ENCODE data around the gene RAMACL. TPM values are rescaled to one million over a fixed set of nuclear protein-coding genes. Genes with fewer than 3 reads are reported as not detected.
"Not testable (repeated sequence)": the region's sequence is repeated elsewhere in the genome, so short reads cannot be mapped to it uniquely, and the experiment has no call there.

The RAMACL gene
- total RNA-seq (2021; ENCODE audit: unreplicated experiment) (0.13 TPM), Bru-seq, nascent RNA (percentile 38 among the genes with signal in this experiment), BruChase-seq, experiment 1, labeled RNA remaining after a 2-hour chase (percentile 45 among the genes with signal in this experiment), BruChase-seq, experiment 2, labeled RNA remaining after a 6-hour chase (percentile 36 among the genes with signal in this experiment)
- polyA plus RNA-seq (2012; ENCODE audit: insufficient read length), result not detected
- long read RNA-seq, partial matches to known transcripts, result 0 of 3 reads
- long read RNA-seq, other reads (novel, unspliced or antisense), result 0 of 3 reads

- ChIA-PET POLR2A (no interaction called here), CTCF (no interaction called here)
- Histone ChIP-seq H3K4me1 (ENCODE audit: control insufficient read depth, insufficient read depth, low read length) (no peaks in the 10 kb centered on the region), H3K36me3 (ENCODE audit: control insufficient read depth, insufficient read depth, low read length) (no peaks in the 10 kb centered on the region), H3K27me3 (ENCODE audit: control insufficient read depth, insufficient read depth, low read length) (no peaks in the 10 kb centered on the region), H3K9me3 (ENCODE audit: control insufficient read depth, insufficient read depth, low read depth, low read length) (no peaks in the 10 kb centered on the region), H3K4me3 (ENCODE audit: low read depth in 2 of 2, low read length in 2 of 2) (no peak within 1 kb of the TSS), H3K27ac (ENCODE audit: low read length) (no peak within 1 kb of the TSS)
- BruUV-seq (replicated peaks), result no TSS peak
- TF ChIP-seq POLR2AphosphoS5 (IDR thresholded peaks at IDR 0.05; ENCODE audit: low read depth, low read length) (no peak), SIN3A (IDR thresholded peaks at IDR 0.05; ENCODE audit: borderline replicate concordance, insufficient read depth, low read depth, low read length) (no peak), TCF7L2 (IDR thresholded peaks at IDR 0.05; ENCODE audit: low read depth, low read length) (no peak)
- ATAC-seq (peak; percentile 93), DNase-seq (ENCODE audit: low read depth, low spot score) (no peak)
- intact Hi-C loops (cut with micrococcal nuclease; ENCODE audit: unreplicated experiment), result no loop called here
- in situ Hi-C loops (cut with HindIII; ENCODE audit: low pct_unique_long_range_greater_than_20kb, low sequenced_read_pairs), result no loop called here
These were observed at the start of gene RAMACL for GRCh38 chr6:166586424-166587156. RAMACL (minus strand) TSS chr6:166586678; CDS start chr6:166586477, 201 bp downstream.

GRCh38 chr6:166635013-166635970 is 48.8 kb upstream of the RAMACL start:
- in situ Hi-C loops (cut with HindIII; ENCODE audit: low pct_unique_long_range_greater_than_20kb, low sequenced_read_pairs) (no loop called here), intact Hi-C loops (cut with micrococcal nuclease; ENCODE audit: unreplicated experiment) (no loop called here)
- H3K36me3 ChIP-seq (ENCODE audit: control insufficient read depth, insufficient read depth, low read length), result no peaks in the 10 kb centered on the region
- ATAC-seq, result 0 out of 2 replicates have a peak, but pooled peaks have one; percentile 32
- POLR2A ChIA-PET, result no interaction called here
- no peaks in the 10 kb centered on the region for H3K9me3 ChIP-seq (ENCODE audit: control insufficient read depth, insufficient read depth, low read depth, low read length)
- CTCF ChIA-PET, result no interaction called here
- H3K4me1 ChIP-seq (ENCODE audit: control insufficient read depth, insufficient read depth, low read length), result no peaks in the 10 kb centered on the region
- H3K4me3 ChIP-seq (ENCODE audit: low read depth in 2 of 2, low read length in 2 of 2), result no peak overlapping the region
- no peak overlapping the region for H3K27ac ChIP-seq (ENCODE audit: low read length)
- peaks cover 3% of the 10 kb centered on the region for H3K27me3 ChIP-seq (ENCODE audit: control insufficient read depth, insufficient read depth, low read length)
- TF ChIP-seq CTCF (IDR thresholded peaks at IDR 0.05), result no peak
- no peak for TF ChIP-seq TCF7L2 (IDR thresholded peaks at IDR 0.05; ENCODE audit: low read depth, low read length)
- TF ChIP-seq POLR2AphosphoS5 (IDR thresholded peaks at IDR 0.05; ENCODE audit: low read depth, low read length), result no peak
- TF ChIP-seq SIN3A (IDR thresholded peaks at IDR 0.05; ENCODE audit: borderline replicate concordance, insufficient read depth, low read depth, low read length), result no peak
- TF ChIP-seq REST (IDR thresholded peaks at IDR 0.05; ENCODE audit: insufficient read depth in 1 of 2, low read depth in 2 of 2, low read length in 1 of 2), result no peak
- BruUV-seq (replicated peaks), result no TSS peak
- DNase-seq (ENCODE audit: low read depth, low spot score), result no peak

GRCh38 chr6:166634581-166634980 is 48.1 kb upstream of the RAMACL start:
- H3K4me3 ChIP-seq (ENCODE audit: low read depth in 2 of 2, low read length in 2 of 2); DNase-seq (ENCODE audit: low read depth, low spot score); CTCF ChIA-PET; H3K27me3 ChIP-seq (ENCODE audit: control insufficient read depth, insufficient read depth, low read length); H3K27ac ChIP-seq (ENCODE audit: low read length); POLR2A ChIA-PET; H3K4me1 ChIP-seq (ENCODE audit: control insufficient read depth, insufficient read depth, low read length); BruUV-seq (replicated peaks); in situ Hi-C loops (cut with HindIII; ENCODE audit: low pct_unique_long_range_greater_than_20kb, low sequenced_read_pairs); intact Hi-C loops (cut with micrococcal nuclease; ENCODE audit: unreplicated experiment); H3K9me3 ChIP-seq (ENCODE audit: control insufficient read depth, insufficient read depth, low read depth, low read length); H3K36me3 ChIP-seq (ENCODE audit: control insufficient read depth, insufficient read depth, low read length); ATAC-seq: not testable (repeated sequence)
